ENCODE data around the gene SCN3A.

GRCh38 chr2:165193178-165193777 lies 10.6 kb downstream of the SCN3A start:
- TF ChIP-seq POLR2AphosphoS5 (IDR thresholded peaks at IDR 0.05; ENCODE audit: insufficient read depth, low read depth, low read length) (no peak), CTCF (IDR thresholded peaks at IDR 0.05; ENCODE audit: extremely low read depth in 1 of 2, insufficient read depth in 1 of 2, low read depth in 1 of 2, low read length in 2 of 2) (no peak), POLR2A (IDR thresholded peaks at IDR 0.05; ENCODE audit: low read depth, low read length) (no peak), FOS (IDR thresholded peaks at IDR 0.05; ENCODE audit: borderline replicate concordance, insufficient read depth, low read length) (no peak)
